LNCaP clone FGC (cell line): ENCODE measurements around the gene MGAT5B.
A peak's percentile ranks its signal among the peaks of the same experiment; 100 is the strongest.

Experiments used
- DNase-seq: peaks from one replicate; pipeline ENCODE4 v3.0.0-alpha.2; 2011; ENCODE audit warnings: low read depth
- H3K4me3 ChIP-seq: 2 replicates; pipeline ENCODE4 v1.5.1; 2011; ENCODE audit warnings: mild to moderate bottlenecking, low read depth, low read length, control low read depth
- CTCF ChIP-seq: IDR thresholded peaks from 2 replicates; pipeline ENCODE4 v1.5.1; 2012; ENCODE audit warnings: mild to moderate bottlenecking; ENCODE audit not compliant: control insufficient read depth, insufficient read depth; ENCODE audit errors: extremely low read depth

Gene MGAT5B

DNA sequence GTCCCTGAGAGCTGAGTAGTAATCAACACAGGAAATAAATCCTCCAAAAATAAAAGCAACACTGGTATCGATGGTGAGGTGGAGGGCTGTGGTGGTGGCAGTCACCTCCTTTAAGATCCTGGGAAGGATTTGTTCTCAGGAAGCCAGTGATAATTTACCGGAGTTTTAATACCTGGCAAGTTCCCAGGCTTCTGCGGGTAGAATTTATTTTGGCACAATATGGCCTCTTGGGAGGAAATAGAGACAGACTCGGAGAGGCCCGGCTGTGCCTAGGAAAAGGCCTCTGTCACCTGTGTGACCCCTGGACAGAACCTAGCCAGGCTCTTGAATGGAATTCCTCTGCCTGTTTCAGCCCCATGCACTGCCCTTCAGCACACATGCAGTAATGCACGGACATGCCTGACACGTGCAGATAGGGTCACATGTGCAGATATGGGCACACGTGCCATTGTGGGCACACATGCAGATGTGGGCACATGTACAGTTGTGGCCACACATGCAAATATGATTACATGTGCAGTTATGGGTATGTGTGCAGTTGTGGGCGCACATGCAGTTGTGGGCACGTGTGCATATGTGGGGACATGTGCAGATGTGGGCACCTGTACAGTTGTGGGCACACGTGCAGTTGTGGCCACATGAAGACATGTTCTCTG, 33.5 kb downstream of the MGAT5B start:
- DNase-seq, result peak; percentile 69
- TF ChIP-seq CTCF, result no peak
- H3K4me3 ChIP-seq, result no peak overlapping the region

DNA sequence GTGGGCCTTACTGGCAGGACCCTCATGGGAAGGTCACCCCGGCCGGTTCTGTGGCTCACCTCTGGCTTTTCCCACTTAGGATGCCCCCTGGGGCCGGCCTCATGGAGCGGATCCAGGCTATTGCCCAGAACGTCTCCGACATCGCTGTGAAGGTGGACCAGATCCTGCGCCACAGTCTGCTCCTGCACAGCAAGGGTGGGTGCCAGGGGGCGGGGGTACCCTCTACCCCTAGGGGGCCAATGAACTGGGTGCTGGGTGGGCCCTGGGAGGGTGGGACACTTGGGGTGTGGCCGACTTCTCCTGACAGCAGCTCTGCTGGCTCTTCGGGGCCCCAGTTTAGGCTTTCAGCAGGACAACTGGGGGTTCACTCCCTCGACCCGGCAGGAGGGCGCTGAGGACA, 34.3 kb downstream of the MGAT5B start:
- no peak for TF ChIP-seq CTCF
- no peak overlapping the region for H3K4me3 ChIP-seq
- no peak for DNase-seq

GRCh38 chr17:76903631-76904030, 35.4 kb downstream of the MGAT5B start:
- no peak for DNase-seq
- no peak for TF ChIP-seq CTCF
- H3K4me3 ChIP-seq, result no peak overlapping the region

DNA sequence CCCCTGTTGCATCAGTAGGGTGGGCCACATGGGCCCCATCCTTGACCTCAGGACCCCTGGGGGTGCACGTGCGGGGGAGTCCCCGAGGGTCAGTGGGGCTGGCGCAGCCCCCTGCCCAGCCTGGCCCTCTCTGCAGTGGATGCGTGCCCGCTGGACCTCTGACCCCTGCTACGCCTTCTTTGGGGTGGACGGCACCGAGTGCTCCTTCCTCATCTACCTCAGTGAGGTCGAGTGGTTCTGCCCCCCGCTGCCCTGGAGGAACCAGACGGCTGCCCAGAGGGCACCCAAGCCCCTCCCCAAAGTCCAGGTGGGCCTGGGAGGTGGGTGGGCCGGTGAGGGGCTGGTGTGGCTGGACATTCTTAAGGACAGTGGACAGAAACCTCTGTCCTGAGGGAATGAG, 35.9 kb downstream of the MGAT5B start:
- H3K4me3 ChIP-seq, result no peak overlapping the region
- no peak for TF ChIP-seq CTCF
- DNase-seq, result no peak

GRCh38 chr17:76905036-76905435, 36.8 kb downstream of the MGAT5B start:
- no peak for TF ChIP-seq CTCF
- H3K4me3 ChIP-seq, result no peak overlapping the region
- no peak for DNase-seq

DNA sequence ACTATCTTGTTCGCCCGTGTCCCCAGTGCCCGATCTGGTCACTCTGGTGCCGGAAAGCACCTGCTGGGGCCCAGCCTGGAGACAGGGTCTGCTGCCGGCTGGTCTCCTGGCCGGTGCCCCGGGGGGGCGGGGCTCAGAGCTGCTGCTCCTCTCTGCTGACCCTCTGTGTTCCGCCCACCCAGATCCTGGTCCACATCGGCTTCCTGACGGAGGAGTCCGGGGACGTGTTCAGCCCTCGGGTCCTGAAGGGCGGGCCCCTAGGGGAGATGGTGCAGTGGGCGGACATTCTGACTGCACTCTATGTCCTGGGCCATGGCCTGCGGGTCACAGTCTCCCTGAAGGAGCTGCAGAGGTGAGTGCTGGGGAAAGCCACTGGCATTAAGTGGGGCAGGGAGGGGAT, 37.6 kb downstream of the MGAT5B start:
- DNase-seq, result no peak
- no peak for TF ChIP-seq CTCF
- H3K4me3 ChIP-seq, result no peak overlapping the region

DNA sequence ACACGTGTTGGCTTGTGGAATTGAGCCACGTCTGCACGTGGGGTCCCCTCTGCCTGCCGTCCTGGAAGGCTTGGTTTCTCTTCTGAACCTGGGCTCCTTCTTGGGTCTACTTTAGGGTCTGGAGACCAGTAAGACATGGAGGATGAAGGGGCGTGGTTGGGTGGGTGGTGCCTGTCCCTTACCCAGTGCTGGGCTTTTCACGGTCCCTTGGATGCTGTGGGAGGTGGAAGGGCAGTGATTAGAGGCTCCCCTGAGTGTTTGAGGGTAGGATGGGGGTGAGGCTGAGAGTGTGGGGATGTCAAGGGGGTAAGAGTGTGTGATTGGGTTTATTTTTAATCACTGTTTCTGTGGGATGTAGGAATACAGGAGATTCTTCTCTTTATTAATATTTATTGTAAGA, 38.3 kb downstream of the MGAT5B start:
- no peak overlapping the region for H3K4me3 ChIP-seq
- TF ChIP-seq CTCF, result no peak
- DNase-seq, result no peak
